Measurements from ENCODE around the gene RAB11FIP4. TPM values are rescaled to one million over a fixed set of nuclear protein-coding genes. Genes with fewer than 3 reads are reported as not detected.

Gene RAB11FIP4
- total and polyA plus RNA-seq, 2 of the 13 experiments (the other 11 are each of a cell fraction or from before 2014, with no cell fraction given) = 28.0 to 89.3 TPM

- TF ChIP-seq, protein P1, sequence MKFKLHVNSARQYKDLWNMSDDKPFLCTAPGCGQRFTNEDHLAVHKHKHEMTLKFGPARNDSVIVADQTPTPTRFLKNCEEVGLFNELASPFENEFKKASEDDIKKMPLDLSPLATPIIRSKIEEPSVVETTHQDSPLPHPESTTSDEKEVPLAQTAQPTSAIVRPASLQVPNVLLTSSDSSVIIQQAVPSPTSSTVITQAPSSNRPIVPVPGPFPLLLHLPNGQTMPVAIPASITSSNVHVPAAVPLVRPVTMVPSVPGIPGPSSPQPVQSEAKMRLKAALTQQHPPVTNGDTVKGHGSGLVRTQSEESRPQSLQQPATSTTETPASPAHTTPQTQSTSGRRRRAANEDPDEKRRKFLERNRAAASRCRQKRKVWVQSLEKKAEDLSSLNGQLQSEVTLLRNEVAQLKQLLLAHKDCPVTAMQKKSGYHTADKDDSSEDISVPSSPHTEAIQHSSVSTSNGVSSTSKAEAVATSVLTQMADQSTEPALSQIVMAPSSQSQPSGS (CRISPR knock-in tag; IDR thresholded peaks at IDR 0.05) = no peak
- no peak for TF ChIP-seq THAP11 (CRISPR knock-in tag; IDR thresholded peaks at IDR 0.05)
- TF ChIP-seq, protein P2, sequence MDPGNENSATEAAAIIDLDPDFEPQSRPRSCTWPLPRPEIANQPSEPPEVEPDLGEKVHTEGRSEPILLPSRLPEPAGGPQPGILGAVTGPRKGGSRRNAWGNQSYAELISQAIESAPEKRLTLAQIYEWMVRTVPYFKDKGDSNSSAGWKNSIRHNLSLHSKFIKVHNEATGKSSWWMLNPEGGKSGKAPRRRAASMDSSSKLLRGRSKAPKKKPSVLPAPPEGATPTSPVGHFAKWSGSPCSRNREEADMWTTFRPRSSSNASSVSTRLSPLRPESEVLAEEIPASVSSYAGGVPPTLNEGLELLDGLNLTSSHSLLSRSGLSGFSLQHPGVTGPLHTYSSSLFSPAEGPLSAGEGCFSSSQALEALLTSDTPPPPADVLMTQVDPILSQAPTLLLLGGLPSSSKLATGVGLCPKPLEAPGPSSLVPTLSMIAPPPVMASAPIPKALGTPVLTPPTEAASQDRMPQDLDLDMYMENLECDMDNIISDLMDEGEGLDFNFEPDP (CRISPR knock-in tag; conservative IDR thresholded peaks at IDR 0.05) = 0 out of 2 replicates have a peak, but pooled peaks have one; percentile 65
- TF ChIP-seq, protein P3, sequence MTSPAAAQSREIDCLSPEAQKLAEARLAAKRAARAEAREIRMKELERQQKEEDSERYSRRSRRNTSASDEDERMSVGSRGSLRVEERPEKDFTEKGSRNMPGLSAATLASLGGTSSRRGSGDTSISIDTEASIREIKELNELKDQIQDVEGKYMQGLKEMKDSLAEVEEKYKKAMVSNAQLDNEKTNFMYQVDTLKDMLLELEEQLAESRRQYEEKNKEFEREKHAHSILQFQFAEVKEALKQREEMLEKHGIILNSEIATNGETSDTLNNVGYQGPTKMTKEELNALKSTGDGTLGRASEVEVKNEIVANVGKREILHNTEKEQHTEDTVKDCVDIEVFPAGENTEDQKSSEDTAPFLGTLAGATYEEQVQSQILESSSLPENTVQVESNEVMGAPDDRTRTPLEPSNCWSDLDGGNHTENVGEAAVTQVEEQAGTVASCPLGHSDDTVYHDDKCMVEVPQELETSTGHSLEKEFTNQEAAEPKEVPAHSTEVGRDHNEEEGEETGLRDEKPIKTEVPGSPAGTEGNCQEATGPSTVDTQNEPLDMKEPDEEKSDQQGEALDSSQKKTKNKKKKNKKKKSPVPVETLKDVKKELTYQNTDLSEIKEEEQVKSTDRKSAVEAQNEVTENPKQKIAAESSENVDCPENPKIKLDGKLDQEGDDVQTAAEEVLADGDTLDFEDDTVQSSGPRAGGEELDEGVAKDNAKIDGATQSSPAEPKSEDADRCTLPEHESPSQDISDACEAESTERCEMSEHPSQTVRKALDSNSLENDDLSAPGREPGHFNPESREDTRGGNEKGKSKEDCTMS (CRISPR knock-in tag; conservative IDR thresholded peaks at IDR 0.05) = no peak
- no peak for TF ChIP-seq FOXP1 (IDR thresholded peaks at IDR 0.05)
- TF ChIP-seq FOXP1 (CRISPR knock-in tag; IDR thresholded peaks at IDR 0.05) = no peak
- 0 out of 2 replicates have a peak, but pooled peaks have one; percentile 16 for TF ChIP-seq ZNF280B (CRISPR knock-in tag; IDR thresholded peaks at IDR 0.05; ENCODE audit: borderline replicate concordance)
- no peak for TF ChIP-seq TGIF2 (CRISPR knock-in tag; IDR thresholded peaks at IDR 0.05)
- TF ChIP-seq ZNF337 (CRISPR knock-in tag; IDR thresholded peaks at IDR 0.05; ENCODE audit: borderline replicate concordance, low read depth) = no peak
These were observed 24.4 kb downstream of the RAB11FIP4 start (continued) for GRCh38 chr17:31415640-31416502.

Data from HepG2 (cell line).